Heart right ventricle (tissue), 16 donors: ENCODE data around the gene PNKD. TPM values are rescaled to one million over a fixed set of nuclear protein-coding genes. Genes with fewer than 3 reads are reported as not detected.

ENCODE experiments used
- ATAC-seq, 8 donors: fragments of 200-7000 bp; cut with Tn5 transposase; one replicate each; pipeline ENCODE4 v1.9.1; 2020; ENCODE audit warnings: mild to moderate bottlenecking in 8 of 8, moderate library complexity in 8 of 8, moderate number of reproducible peaks in 1 of 8
- DNase-seq, 2 donors: peaks; one replicate each; pipeline ENCODE4 v3.0.0-alpha.2; 2020
- H3K27ac ChIP-seq, 10 donors: fragments of 200-600 bp; sonication (generic) in 2 of 10; one replicate each; pipeline versions ENCODE4 v1.5.0 to v1.8.0; 2020 to 2022; ENCODE audit warnings: mild to moderate bottlenecking in 3 of 10
- H3K27me3 ChIP-seq, 7 donors: fragments of 200-600 bp; one replicate each; pipeline ENCODE4 v1.8.0; 2021 to 2022; ENCODE audit warnings: mild to moderate bottlenecking in 2 of 7
- H3K36me3 ChIP-seq, 9 donors: fragments of 200-600 bp; sonication (generic) in 1 of 9; one replicate each; pipeline versions ENCODE4 v1.5.0 to v1.8.0; 2020 to 2022; ENCODE audit warnings: mild to moderate bottlenecking in 2 of 9
- H3K4me1 ChIP-seq, 9 donors: fragments of 200-600 bp; sonication (generic) in 1 of 9; one replicate each; pipeline versions ENCODE4 v1.5.0 to v1.8.0; 2020 to 2022; ENCODE audit warnings: mild to moderate bottlenecking in 4 of 9
- H3K4me3 ChIP-seq, 10 donors: fragments of 200-600 bp; sonication (generic) in 2 of 10; one replicate each; pipeline versions ENCODE4 v1.5.0 to v1.8.0; 2020 to 2022; ENCODE audit warnings: mild to moderate bottlenecking in 7 of 10, moderate library complexity in 2 of 10
- H3K9me3 ChIP-seq, 11 donors: fragments of 200-600 bp in 10 of 11; sonication (generic) in 2 of 11; one replicate each; pipeline versions ENCODE4 v1.5.0 to v1.8.0; 2013 to 2022; ENCODE audit warnings: mild to moderate bottlenecking in 2 of 11, control low read depth in 1 of 11, moderate library complexity in 1 of 11
- CTCF ChIP-seq, 9 donors: fragments of 200-600 bp; sonication (generic) in 2 of 9; IDR thresholded peaks; one replicate each; pipeline versions ENCODE4 v1.5.0 to v1.8.0; 2021 to 2022; ENCODE audit warnings: antibody characterized with exemption in 9 of 9, mild to moderate bottlenecking in 5 of 9, moderate library complexity in 1 of 9
- WGBS, 2 donors: extraction: QIAGEN DNeasy Blood & Tissue Kit; methylation state at CpG; one replicate each; pipeline ENCODE4 v1.1.7; 2013; ENCODE audit warnings: inconsistent platforms in 1 of 2; 5-methylcytosine and 5-hydroxymethylcytosine counted together
- intact Hi-C, 10 donors: fragments of 100-400 bp; cut with DNase I; formaldehyde crosslinking; loops; one replicate each; pipeline versions ENCODE4 v1.11.1 to v1.14.2; 2022
- polyA plus RNA-seq, 2 donors: library from polyadenylated mRNA; stranded (reverse); fragments of 200-250 nt; gene quantifications; one replicate each; pipeline ENCODE4 v1.2.3, GENCODE V29; 2013
- total RNA-seq, 10 donors: library from RNA; stranded (reverse); fragmentation: NEBNext Ultra II Directional in 3 of 10; extraction: Animal tissue kit (Norgen Biotek cat#: 25700) in 3 of 10; gene quantifications; one replicate each; pipeline versions ENCODE4 v1.2.1 to v1.2.4, GENCODE V29; 2021 to 2023
- donor health status: Arrhythmogenic right ventricular cardiomyopathy.
- donor health status: ischemic (EF 13 %, LVEDD 7.1; RV severe dilation, severe dysfunction).
- donor health status: healthy with polysubstance abuse.
- donor health status: DM: no; HTN: yes; CAD: no.
- donor health status: DM: no; HTN: no; CAD: no.
- donor health status: ischemic (EF 25% LVEDD 6.9; RV normal size, moderate dysfunction).
- donor health status: ischemic (EF 25% LVEDD 5.7; RV mildly dilated, moderate dysfunction).
- donor health status: healthy.
- donor health status: DM: yes; HTN: yes; CAD: no.
- donor health status: Ischemic cardiomyopathy.
- donor health status: ischemic (EF 35%, LVEDD 5.7; RV mildly dilated, moderate dysfunction).
- donor health status: nonischemic (EF 11% LVEDD 7.7; RV severe dilation, severe dysfunction).
- donor health status: DM: yes; HTN: yes; CAD: no.
- donor health status: PGD.
- donor health status: ischemic (EF 29% LVEDD 5.4; RV normal size, mild dysfunction).
- donor health status: nonischemic (EF 23%, LVEDD 6.1; RV moderate dilation, normal function).

The PNKD gene
- total and polyA plus RNA-seq, 12 donors, result 56.9 to 138 (median 75.7) TPM

- no peak for DNase-seq
- intact Hi-C loops, result loop anchor here in 7 of 10 donors (5.0 to 10.0 kb wide), 5 partner anchors 105 to 275 kb away; partner anchors contain the start of genes CTDSP1 (in 6 of the 7), CNOT9 (in 1 of the 7) and USP37 (in 1 of the 7)
- Histone ChIP-seq H3K27ac (peak overlapping the region in 9 of 10 donors; percentile 52 to 100 (median 99)), H3K4me3 (peak overlapping the region in 9 of 10 donors; percentile 71 to 99 (median 92)), H3K27me3 (no peaks in the 10 kb centered on the region), H3K36me3 (peaks cover 0 to 6% (median 0%) of the 10 kb centered on the region in 9 donors), H3K4me1 (peaks cover 33 to 92% (median 68%) of the 10 kb centered on the region in 9 donors), H3K9me3 (no peaks in the 10 kb centered on the region)
- ATAC-seq, result no peak
- TF ChIP-seq CTCF (IDR thresholded peaks at IDR 0.05), result no peak
- 35 to 40% methylated on average over 6 of the region's 6 CpGs for WGBS, 2 donors
Observed at GRCh38 chr2:218289639-218290315, 19.5 kb downstream of the PNKD start.

GRCh38 chr2:218290316-218291261 lies 20.3 kb downstream of the PNKD start:
- H3K27me3 ChIP-seq, result no peaks in the 10 kb centered on the region
- intact Hi-C loops, result loop anchor here in 5 of 10 donors (5.0 to 10.0 kb wide), 5 partner anchors 104 to 274 kb away; partner anchors contain the start of genes CTDSP1 (in 4 of the 5), CNOT9 (in 1 of the 5) and USP37 (in 1 of the 5)
- whole genome bisulfite sequencing, 2 donors, result 51 to 57% methylated on average over 12 of the region's 12 CpGs
- TF ChIP-seq CTCF (IDR thresholded peaks at IDR 0.05), result no peak
- DNase-seq (no peak), ATAC-seq (no peak)
- no peaks in the 10 kb centered on the region for H3K9me3 ChIP-seq
- peak overlapping the region in 9 of 10 donors; percentile 71 to 99 (median 92) for H3K4me3 ChIP-seq
- H3K36me3 ChIP-seq, result no peaks in the 10 kb centered on the region
- peaks cover 26 to 89% (median 64%) of the 10 kb centered on the region in 9 donors for H3K4me1 ChIP-seq
- peak overlapping the region; percentile 95 to 100 (median 98) for H3K27ac ChIP-seq

- Histone ChIP-seq H3K36me3 (no peaks in the 10 kb centered on the region), H3K4me3 (peak overlapping the region; percentile 71 to 99 (median 92)), H3K9me3 (no peaks in the 10 kb centered on the region), H3K4me1 (peaks cover 17 to 80% (median 55%) of the 10 kb centered on the region in 9 donors), H3K27ac (peak overlapping the region; percentile 95 to 100 (median 98)), H3K27me3 (no peaks in the 10 kb centered on the region)
- WGBS, 2 donors, result 27 to 33% methylated on average over 12 of the region's 12 CpGs
- no peak for TF ChIP-seq CTCF (IDR thresholded peaks at IDR 0.05)
- DNase-seq (peak in 1 of 2 donors; percentile 42), ATAC-seq (peak; percentile 3 to 22 (median 8))
- intact Hi-C loops, result loop anchor here in 6 of 10 donors (1.0 to 10.0 kb wide), 8 partner anchors 21 to 273 kb away; partner anchors contain the start of genes CTDSP1 (in 4 of the 6), AAMP (in 1 of the 6), ARPC2 (in 1 of the 6) and CNOT9 (in 1 of the 6)
Observed at GRCh38 chr2:218291318-218292047, 21.2 kb downstream of the PNKD start.
